GM18502 (cell line): ENCODE measurements around the gene NELFCD.
A peak's percentile ranks its signal among the peaks of the same experiment; 100 is the strongest.

Experiments
- ATAC-seq: cut with Tn5 transposase; IDR thresholded peaks from one replicate; pipeline ENCODE4 v1.9.1; 2021; ENCODE audit warnings: mild to moderate bottlenecking; ENCODE audit not compliant: unreplicated experiment, poor library complexity

Gene NELFCD

GRCh38 chr20:59019217-59019616 lies 38.2 kb downstream of the NELFCD start, which contains the start of gene TUBB1:
TSS of gene TUBB1 (plus strand) at chr20:59019429. CDS start at chr20:59019523, 94 bp downstream.
- no peak for ATAC-seq

- ATAC-seq, result no peak
Measured at GRCh38 chr20:59020938-59021551, 40.0 kb downstream of the NELFCD start.

- no peak for ATAC-seq
Measured at GRCh38 chr20:59022754-59023153, 41.7 kb downstream of the NELFCD start.

GRCh38 chr20:59023616-59024015 lies 42.6 kb downstream of the NELFCD start:
- ATAC-seq, result no peak

DNA sequence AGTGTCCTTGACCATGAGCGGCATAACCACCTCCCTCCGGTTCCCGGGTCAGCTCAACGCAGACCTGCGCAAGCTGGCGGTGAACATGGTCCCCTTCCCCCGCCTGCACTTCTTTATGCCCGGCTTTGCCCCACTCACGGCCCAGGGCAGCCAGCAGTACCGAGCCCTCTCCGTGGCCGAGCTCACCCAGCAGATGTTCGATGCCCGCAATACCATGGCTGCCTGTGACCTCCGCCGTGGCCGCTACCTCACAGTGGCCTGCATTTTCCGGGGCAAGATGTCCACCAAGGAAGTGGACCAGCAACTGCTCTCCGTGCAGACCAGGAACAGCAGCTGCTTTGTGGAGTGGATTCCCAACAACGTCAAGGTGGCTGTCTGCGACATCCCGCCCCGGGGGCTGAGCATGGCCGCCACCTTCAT lies 43.1 kb downstream of the NELFCD start:
- ATAC-seq, result no peak

DNA sequence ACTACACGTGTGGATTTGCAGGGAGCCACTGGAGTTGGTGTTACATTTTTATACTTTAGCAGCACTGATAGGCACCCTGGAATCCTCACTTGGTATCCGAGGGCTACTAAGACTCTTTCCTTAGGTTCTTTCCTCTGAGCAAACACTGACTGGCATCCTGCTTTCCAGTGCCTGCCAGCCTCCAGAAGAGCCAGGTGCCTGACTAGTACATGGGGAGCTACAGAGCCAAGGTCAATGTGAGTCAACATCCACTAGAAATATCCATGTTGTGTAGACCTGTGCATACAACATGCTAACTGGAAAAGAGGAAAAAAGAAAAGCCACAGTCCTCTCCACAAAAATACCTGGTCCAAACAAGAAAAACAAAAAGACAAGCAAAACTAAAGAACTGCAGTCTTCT lies 44.0 kb downstream of the NELFCD start:
- ATAC-seq, result no peak

DNA sequence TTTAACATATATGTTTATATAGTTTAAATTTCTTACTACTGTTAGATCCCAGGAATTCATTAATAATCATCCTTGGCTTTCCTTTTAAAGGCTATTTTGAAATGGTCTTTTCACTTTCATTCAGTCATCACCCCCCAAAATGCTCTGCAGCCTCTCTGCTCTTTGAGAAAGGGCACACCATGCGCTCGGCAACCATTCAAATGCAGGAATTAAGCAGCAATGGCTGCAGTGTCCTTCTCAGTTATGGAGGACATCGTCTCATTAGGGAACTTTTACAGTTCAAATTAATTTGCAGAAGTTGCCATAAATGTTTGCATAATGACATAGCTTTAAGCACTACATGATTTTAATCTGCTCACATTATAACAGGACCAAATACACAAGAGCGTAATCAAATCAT lies 44.5 kb downstream of the NELFCD start:
- ATAC-seq, result no peak

DNA sequence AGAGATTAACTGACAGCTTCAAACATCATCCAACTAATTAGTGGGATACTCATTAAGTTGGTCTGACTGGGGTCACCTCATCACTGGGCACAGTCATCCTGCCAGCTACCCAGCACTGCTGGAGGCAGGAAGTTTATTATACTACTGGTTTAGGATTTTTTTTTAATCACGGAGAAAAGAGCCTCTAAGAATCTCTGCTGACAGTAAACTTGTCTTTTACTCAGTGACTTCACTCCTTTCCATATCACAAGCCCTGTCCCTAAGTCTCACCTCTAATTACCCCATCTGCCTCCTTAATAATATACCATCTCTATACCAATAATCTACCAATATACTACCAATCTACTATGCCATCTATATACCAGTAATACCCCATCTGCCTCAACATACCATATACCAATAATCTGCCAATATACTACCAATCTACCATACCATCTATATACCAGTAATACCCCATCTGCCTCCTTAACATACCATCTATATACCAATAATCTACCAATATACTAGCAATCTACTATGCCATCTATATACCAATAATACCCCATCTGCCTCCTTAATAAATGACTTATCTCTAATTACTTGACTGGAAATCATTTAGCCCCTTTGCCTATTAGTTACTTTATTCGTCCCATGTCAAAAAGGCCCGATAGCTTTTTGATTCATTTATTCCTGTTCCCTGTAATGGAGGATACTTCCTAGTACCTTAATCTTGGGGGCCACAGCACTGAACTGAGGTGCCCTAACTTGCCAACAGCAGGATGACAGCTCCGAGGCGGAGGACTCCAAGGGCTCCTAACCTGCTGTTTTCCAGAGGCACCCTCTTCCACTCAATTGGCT lies 46.1 kb downstream of the NELFCD start:
- ATAC-seq, result no peak

DNA sequence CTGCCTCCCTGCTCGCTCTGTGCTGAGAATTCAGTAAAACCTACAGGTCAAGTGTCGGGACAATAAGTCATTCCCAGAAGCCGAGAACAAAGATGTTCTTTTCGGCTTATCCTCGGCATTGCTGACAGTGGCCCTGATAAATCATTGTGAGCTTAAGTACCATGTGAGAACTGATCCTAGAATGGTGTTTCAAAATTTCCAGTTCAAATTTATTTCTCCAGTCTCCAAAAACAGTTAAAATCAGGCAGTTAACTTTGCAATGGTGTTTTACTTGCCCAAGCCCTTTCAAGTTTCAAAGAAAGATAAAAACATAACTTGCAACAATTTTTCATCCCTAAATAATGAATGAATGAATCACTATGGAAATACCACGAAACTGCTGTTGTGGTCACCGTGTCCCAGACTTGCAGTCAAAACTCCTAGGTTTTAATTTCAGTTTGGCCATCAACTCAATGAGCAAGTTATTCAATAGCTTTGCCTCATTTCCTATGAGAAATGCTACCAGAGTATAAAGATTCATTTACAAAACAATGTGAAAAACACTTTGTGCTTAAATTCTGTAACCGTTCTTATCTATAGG lies 46.8 kb downstream of the NELFCD start:
- no peak for ATAC-seq

DNA sequence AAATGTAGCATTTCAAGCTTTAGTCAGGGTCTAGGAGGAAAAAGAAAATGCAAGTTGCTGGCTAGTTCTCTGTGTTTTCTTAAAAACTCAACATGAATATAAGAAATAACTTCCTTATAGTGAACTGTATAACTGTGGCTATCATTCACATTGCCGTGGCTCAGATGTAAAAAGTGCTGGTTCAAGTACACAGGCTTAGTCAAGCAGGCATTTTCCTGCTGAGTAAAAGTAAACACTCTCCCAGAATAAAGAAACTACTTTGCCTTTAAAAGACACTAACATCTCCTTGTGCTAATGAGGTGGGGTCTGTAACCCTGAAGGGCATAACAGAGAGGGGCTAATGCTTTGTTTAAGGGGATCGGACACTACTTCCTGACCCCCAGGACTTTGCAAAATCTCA lies 47.8 kb downstream of the NELFCD start:
- ATAC-seq, result no peak

GRCh38 chr20:59030911-59031563 lies 50.0 kb downstream of the NELFCD start:
- ATAC-seq, result no peak

GRCh38 chr20:59031564-59032022 lies 50.5 kb downstream of the NELFCD start:
- ATAC-seq, result no peak

DNA sequence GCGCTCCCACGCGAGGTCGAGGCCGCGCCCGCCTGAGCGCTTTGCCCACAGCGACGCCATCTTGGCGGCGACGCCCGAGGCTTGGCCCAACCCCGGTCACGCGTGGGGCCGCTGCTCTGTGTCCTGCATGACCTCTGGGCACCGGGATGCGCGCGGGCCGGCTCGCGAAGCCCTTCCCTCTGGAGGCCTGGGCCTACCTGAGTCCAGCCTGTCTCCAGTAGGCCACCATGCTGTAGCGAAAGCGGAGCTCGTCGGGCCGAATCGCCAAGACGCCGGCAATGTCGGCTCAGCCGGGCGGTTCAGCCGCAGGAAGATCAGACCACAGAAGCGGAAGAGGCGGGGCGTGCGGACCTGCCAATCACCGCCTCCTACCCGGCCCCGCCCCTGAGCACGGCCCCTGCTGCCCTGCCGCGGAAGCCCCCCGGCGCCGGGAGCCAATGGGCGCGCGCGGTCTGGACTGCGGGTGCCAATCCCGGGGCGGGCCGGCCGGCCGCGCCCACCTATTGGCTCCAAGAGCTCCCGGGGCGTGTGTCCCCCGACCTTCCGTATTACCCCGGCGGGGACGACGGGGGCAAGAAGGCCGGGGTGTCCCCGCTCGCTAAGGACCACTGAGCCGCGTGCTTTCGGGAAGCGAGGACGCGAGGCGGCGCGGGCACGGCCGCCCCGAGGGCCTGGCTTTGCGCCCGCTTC lies 51.1 kb downstream of the NELFCD start, which contains the start of gene ATP5F1E:
ATP5F1E (minus strand) TSS at position 313 of the 690 bp plus-strand sequence; CDS start at position 229, 84 bp downstream.
- ATAC-seq, result peak; percentile 93

DNA sequence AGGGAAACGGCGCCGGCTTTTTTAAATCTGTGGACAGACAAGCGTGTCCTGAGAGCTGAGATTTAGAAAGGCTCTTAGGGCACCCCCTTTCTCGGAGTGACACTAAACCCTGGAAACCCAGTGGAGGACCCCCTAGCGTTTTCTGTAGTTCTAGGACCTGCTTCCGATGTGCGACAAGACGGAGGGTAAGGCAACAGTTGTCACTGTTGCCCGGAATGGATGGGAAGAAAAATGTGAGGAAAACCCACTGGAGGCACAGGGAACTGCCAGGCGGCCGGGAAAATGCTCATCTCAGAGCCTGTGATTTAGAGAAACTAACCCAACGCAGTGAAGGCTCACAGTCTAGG lies 51.6 kb downstream of the NELFCD start:
- no peak for ATAC-seq

GRCh38 chr20:59033093-59033492 lies 52.0 kb downstream of the NELFCD start:
- no peak for ATAC-seq

DNA sequence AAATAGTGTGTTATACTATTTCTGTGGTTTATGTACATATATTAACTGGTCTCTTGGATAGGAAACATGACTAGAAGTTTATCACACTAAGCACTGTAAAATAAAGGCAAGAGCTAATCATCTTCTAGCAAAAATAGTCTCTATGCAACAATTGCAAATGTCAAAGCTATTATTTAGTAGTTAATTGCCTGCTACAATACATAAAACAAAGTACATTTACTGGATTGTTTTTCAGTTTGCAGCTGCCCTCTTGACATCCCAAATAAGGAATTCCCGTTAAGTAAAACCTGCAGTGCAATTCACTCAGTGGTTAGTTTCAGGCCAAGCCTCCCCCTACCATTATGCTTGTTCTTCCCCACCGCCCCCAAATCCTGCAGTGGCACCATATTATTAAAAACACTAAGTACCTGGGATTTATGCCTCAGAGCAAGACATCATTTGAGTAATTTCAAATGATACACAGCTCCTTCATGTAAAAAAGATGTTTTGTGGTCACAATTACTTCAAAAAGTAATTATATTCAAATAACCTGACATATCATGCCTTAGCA lies 52.6 kb downstream of the NELFCD start:
- no peak for ATAC-seq

GRCh38 chr20:59035381-59035780 lies 54.3 kb downstream of the NELFCD start:
- ATAC-seq, result no peak

DNA sequence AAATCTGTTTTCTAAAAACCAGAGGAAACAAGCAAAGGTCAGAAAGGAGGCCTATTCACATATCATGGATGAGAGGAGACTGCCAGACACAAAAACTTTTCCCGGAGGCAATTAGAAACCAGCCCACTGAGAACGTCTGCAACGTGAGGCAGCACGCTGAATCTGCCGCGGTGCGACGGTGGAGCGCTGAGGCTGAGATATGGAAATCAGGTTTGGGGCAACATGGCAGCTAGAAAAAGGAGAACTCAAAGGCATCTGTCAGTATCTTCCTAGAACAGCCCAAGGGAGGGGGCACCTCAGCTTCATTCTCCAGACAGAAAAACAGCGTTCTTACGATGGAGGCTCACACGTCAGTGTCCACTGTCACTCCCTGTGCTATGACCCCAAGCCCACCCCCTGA lies 56.3 kb downstream of the NELFCD start:
- ATAC-seq, result no peak

GRCh38 chr20:59039233-59039632 lies 58.2 kb downstream of the NELFCD start:
- no peak for ATAC-seq

- no peak for ATAC-seq
Measured at GRCh38 chr20:59040667-59041066, 59.6 kb downstream of the NELFCD start.
